HEK293 (cell line): ENCODE data around the gene RSPRY1.

ENCODE experiments used
- YY2 ChIP-seq: fragments of 450-650 bp; formaldehyde crosslinking; IDR thresholded peaks from 2 replicates; pipeline ENCODE4 v1.5.1; 2016; ENCODE audit warnings: missing biosample characterization, missing genetic modification characterization
- ZBTB17 ChIP-seq: fragments of 450-650 bp; formaldehyde crosslinking; IDR thresholded peaks from 2 replicates; pipeline ENCODE4 v1.5.1; 2016; ENCODE audit warnings: missing biosample characterization, missing genetic modification characterization
- TF ChIP-seq, protein P1 (sequence below): fragments of 450-650 bp; formaldehyde crosslinking; IDR thresholded peaks from 2 replicates; pipeline ENCODE4 v1.5.1; 2016; ENCODE audit warnings: missing biosample characterization, missing genetic modification characterization
- TF ChIP-seq, protein P2 (sequence below): fragments of 450-650 bp; formaldehyde crosslinking; IDR thresholded peaks from 2 replicates; pipeline ENCODE4 v1.5.1; 2016; ENCODE audit warnings: missing biosample characterization, missing genetic modification characterization

DNA sequence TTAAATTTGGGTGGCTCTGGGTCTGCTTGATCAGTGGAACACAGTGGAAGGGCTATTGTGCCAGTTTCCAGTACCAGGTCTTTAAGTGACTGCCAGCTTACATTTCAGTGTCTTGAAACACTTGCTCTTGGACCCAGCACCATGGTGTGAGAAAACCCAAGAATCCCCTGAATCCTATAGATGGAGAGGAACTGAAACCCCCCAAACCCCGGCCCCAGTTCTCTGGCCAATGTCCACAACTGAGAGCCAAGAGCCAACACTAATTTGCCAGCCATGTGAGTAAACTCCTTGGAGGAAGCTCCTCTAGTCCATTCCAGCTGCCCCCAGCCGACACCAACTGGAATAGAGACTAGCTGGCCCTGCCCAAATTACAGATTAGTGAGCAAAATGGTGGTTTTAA lies 56.5 kb downstream of the RSPRY1 start:
- TF ChIP-seq, protein P1, sequence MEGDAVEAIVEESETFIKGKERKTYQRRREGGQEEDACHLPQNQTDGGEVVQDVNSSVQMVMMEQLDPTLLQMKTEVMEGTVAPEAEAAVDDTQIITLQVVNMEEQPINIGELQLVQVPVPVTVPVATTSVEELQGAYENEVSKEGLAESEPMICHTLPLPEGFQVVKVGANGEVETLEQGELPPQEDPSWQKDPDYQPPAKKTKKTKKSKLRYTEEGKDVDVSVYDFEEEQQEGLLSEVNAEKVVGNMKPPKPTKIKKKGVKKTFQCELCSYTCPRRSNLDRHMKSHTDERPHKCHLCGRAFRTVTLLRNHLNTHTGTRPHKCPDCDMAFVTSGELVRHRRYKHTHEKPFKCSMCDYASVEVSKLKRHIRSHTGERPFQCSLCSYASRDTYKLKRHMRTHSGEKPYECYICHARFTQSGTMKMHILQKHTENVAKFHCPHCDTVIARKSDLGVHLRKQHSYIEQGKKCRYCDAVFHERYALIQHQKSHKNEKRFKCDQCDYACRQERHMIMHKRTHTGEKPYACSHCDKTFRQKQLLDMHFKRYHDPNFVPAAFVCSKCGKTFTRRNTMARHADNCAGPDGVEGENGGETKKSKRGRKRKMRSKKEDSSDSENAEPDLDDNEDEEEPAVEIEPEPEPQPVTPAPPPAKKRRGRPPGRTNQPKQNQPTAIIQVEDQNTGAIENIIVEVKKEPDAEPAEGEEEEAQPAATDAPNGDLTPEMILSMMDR (tag by site-specific recombination): no peak
- TF ChIP-seq ZBTB17 (tag by site-specific recombination): no peak
- TF ChIP-seq YY2 (tag by site-specific recombination): no peak
- TF ChIP-seq, protein P2, sequence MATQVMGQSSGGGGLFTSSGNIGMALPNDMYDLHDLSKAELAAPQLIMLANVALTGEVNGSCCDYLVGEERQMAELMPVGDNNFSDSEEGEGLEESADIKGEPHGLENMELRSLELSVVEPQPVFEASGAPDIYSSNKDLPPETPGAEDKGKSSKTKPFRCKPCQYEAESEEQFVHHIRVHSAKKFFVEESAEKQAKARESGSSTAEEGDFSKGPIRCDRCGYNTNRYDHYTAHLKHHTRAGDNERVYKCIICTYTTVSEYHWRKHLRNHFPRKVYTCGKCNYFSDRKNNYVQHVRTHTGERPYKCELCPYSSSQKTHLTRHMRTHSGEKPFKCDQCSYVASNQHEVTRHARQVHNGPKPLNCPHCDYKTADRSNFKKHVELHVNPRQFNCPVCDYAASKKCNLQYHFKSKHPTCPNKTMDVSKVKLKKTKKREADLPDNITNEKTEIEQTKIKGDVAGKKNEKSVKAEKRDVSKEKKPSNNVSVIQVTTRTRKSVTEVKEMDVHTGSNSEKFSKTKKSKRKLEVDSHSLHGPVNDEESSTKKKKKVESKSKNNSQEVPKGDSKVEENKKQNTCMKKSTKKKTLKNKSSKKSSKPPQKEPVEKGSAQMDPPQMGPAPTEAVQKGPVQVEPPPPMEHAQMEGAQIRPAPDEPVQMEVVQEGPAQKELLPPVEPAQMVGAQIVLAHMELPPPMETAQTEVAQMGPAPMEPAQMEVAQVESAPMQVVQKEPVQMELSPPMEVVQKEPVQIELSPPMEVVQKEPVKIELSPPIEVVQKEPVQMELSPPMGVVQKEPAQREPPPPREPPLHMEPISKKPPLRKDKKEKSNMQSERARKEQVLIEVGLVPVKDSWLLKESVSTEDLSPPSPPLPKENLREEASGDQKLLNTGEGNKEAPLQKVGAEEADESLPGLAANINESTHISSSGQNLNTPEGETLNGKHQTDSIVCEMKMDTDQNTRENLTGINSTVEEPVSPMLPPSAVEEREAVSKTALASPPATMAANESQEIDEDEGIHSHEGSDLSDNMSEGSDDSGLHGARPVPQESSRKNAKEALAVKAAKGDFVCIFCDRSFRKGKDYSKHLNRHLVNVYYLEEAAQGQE: no peak
